Lower lobe of right lung (tissue), 2 donors: ENCODE results near the gene FUS. TPM values are rescaled to one million over a fixed set of nuclear protein-coding genes. Genes with fewer than 3 reads are reported as not detected.

Source experiments
- ATAC-seq, 2 donors: fragments of 200-7000 bp; cut with Tn5 transposase; one replicate each; pipeline ENCODE4 v1.9.1; 2020 to 2022; ENCODE audit warnings: mild to moderate bottlenecking in 2 of 2, moderate library complexity in 2 of 2
- DNase-seq: peaks from one replicate; pipeline ENCODE4 v3.0.0-alpha.2; 2020
- H3K27ac ChIP-seq: fragments of 200-600 bp; one replicate; pipeline ENCODE4 v1.8.0; 2022
- H3K27me3 ChIP-seq: fragments of 200-600 bp; one replicate; pipeline ENCODE4 v1.8.0; 2022; ENCODE audit warnings: low read depth
- H3K36me3 ChIP-seq: fragments of 200-600 bp; one replicate; pipeline ENCODE4 v1.8.0; 2022; ENCODE audit warnings: mild to moderate bottlenecking
- H3K4me1 ChIP-seq: fragments of 200-600 bp; one replicate; pipeline ENCODE4 v1.8.0; 2022
- H3K4me3 ChIP-seq: fragments of 200-600 bp; one replicate; pipeline ENCODE4 v1.8.0; 2022; ENCODE audit warnings: mild to moderate bottlenecking
- H3K9me3 ChIP-seq: fragments of 200-600 bp; one replicate; pipeline ENCODE4 v1.8.0; 2022
- CTCF ChIP-seq: fragments of 200-600 bp; IDR thresholded peaks from one replicate; pipeline ENCODE4 v1.8.0; 2022; ENCODE audit warnings: antibody characterized with exemption, mild to moderate bottlenecking
- intact Hi-C: fragments of 100-400 bp; cut with DNase I; formaldehyde crosslinking; loops from one replicate; pipeline ENCODE4 v1.11.0; 2022
- total RNA-seq: library from RNA; stranded (reverse); fragmentation: NEBNext Ultra II Directional; extraction: Animal tissue kit (Norgen Biotek cat#: 25700); gene quantifications from one replicate; pipeline ENCODE4 v1.2.1, GENCODE V29; 2021
- donor health status: DM: no; HTN: yes; CAD: no; lungs with severe emphysema.

FUS gene
- total RNA-seq, 1 donor from 2014 or later, result 179 TPM

- no peak for ATAC-seq
- Histone ChIP-seq H3K9me3 (no peaks in the 10 kb centered on the region), H3K4me1 (peaks cover 28% of the 10 kb centered on the region), H3K4me3 (peak overlapping the region; percentile 64), H3K36me3 (no peaks in the 10 kb centered on the region), H3K27ac (no peak overlapping the region), H3K27me3 (peaks cover 53% of the 10 kb centered on the region)
- no peak for DNase-seq
- TF ChIP-seq CTCF, result no peak
- intact Hi-C loops, result no loop called here
These were observed 37.2 kb downstream of the FUS start for GRCh38 chr16:31217136-31217530.

- Histone ChIP-seq H3K27ac (no peak overlapping the region), H3K4me3 (no peak overlapping the region), H3K27me3 (peaks cover 47% of the 10 kb centered on the region), H3K4me1 (peaks cover 28% of the 10 kb centered on the region), H3K36me3 (no peaks in the 10 kb centered on the region), H3K9me3 (no peaks in the 10 kb centered on the region)
- no peak for ATAC-seq
- no peak for DNase-seq
- TF ChIP-seq CTCF, result no peak
- intact Hi-C loops, result no loop called here
These were observed 39.3 kb downstream of the FUS start for GRCh38 chr16:31219154-31219741.

GRCh38 chr16:31221357-31222160 is 41.6 kb downstream of the FUS start:
- no peak overlapping the region for H3K27ac ChIP-seq
- ATAC-seq (no peak), DNase-seq (no peak)
- H3K4me3 ChIP-seq, result no peak overlapping the region
- no peaks in the 10 kb centered on the region for H3K36me3 ChIP-seq
- no peaks in the 10 kb centered on the region for H3K9me3 ChIP-seq
- H3K4me1 ChIP-seq, result peaks cover 6% of the 10 kb centered on the region
- no peak for TF ChIP-seq CTCF
- intact Hi-C loops, result no loop called here
- peaks cover 27% of the 10 kb centered on the region for H3K27me3 ChIP-seq

GRCh38 chr16:31223044-31223443 is 43.1 kb downstream of the FUS start:
- TF ChIP-seq CTCF, result no peak
- ATAC-seq, result no peak

GRCh38 chr16:31224092-31224955 is 44.4 kb downstream of the FUS start:
- no peak for TF ChIP-seq CTCF
- Histone ChIP-seq H3K4me1 (no peaks in the 10 kb centered on the region), H3K4me3 (no peak overlapping the region), H3K36me3 (no peaks in the 10 kb centered on the region), H3K9me3 (no peaks in the 10 kb centered on the region), H3K27ac (no peak overlapping the region), H3K27me3 (peaks cover 9% of the 10 kb centered on the region)
- ATAC-seq (no peak), DNase-seq (no peak)
- intact Hi-C loops, result no loop called here

More at GRCh38 chr16:31223044-31223443, 43.1 kb downstream of the FUS start:
- Histone ChIP-seq H3K27ac (no peak overlapping the region), H3K4me1 (no peaks in the 10 kb centered on the region), H3K9me3 (no peaks in the 10 kb centered on the region), H3K36me3 (no peaks in the 10 kb centered on the region), H3K4me3 (no peak overlapping the region), H3K27me3 (peaks cover 14% of the 10 kb centered on the region)
- intact Hi-C loops, result no loop called here
- no peak for DNase-seq
